Measurements from ENCODE around the gene NOP58.

The NOP58 gene

DNA sequence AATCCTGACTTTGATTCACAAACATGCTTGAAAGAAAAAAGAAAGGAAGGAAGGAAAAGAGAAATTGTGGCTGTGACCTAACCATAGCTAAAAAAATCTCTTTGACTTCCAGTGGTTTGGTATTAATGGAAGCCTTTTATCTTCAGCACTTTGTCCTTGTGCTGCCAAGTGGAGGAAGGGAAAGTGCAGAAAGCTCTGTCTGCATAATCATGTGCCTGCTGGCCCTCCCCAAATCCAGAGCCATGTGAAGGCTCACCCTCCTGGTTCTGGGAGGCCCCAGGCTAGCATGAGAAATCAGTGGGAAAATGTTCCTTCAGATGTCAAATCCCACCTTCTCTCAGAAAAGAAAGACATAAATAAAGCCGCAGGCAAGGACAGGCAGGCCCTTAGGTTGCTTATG is 62.3 kb downstream of the NOP58 start:
- DNase-seq (ENCODE audit: low read depth) = no peak
- TF ChIP-seq, protein P1, sequence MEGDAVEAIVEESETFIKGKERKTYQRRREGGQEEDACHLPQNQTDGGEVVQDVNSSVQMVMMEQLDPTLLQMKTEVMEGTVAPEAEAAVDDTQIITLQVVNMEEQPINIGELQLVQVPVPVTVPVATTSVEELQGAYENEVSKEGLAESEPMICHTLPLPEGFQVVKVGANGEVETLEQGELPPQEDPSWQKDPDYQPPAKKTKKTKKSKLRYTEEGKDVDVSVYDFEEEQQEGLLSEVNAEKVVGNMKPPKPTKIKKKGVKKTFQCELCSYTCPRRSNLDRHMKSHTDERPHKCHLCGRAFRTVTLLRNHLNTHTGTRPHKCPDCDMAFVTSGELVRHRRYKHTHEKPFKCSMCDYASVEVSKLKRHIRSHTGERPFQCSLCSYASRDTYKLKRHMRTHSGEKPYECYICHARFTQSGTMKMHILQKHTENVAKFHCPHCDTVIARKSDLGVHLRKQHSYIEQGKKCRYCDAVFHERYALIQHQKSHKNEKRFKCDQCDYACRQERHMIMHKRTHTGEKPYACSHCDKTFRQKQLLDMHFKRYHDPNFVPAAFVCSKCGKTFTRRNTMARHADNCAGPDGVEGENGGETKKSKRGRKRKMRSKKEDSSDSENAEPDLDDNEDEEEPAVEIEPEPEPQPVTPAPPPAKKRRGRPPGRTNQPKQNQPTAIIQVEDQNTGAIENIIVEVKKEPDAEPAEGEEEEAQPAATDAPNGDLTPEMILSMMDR (IDR thresholded peaks at IDR 0.05; ENCODE audit: control insufficient read depth, insufficient read depth, low read depth, low read length, missing control alignments) = no peak
- H3K4me3 ChIP-seq (ENCODE audit: control insufficient read depth, low read depth, low read length) = no peak overlapping the region

DNA sequence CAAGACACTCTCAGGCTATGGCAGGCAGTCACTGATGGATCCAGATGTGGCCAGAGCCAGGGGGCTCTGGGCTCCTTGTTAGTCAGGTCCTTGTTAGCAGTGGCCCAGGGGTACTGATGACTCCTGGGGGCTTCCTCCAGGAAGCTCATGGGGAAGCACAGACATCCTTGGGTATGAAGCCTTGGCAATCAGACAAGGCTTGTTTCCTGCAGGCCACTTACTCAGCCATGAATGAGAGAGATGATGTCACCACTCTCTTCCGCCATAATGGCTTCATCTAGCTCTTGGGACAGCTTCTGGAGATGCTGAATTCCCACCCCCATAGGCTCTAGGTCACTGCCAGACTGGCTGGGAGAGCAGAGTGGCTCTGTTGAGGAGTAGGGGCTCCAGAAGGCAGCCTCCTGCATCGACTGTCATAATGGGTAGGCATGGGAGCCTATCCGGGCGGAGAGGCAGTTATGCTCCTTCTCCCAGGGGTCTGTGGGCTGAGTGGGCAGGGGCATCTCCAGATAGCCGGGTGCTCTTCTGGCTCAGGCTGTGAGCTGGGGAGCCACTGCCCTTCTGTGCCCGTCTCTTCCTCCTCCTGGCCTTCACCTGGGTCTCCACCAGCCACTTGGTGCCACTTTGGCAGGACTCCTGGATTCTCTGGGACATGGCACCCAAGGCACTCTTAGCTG is 70.4 kb downstream of the NOP58 start:
- TF ChIP-seq, protein P1 (IDR thresholded peaks at IDR 0.05; ENCODE audit: control insufficient read depth, insufficient read depth, low read depth, low read length, missing control alignments) = no peak
- no peak for DNase-seq (ENCODE audit: low read depth)
- H3K4me3 ChIP-seq (ENCODE audit: control insufficient read depth, low read depth, low read length) = no peak overlapping the region

DNA sequence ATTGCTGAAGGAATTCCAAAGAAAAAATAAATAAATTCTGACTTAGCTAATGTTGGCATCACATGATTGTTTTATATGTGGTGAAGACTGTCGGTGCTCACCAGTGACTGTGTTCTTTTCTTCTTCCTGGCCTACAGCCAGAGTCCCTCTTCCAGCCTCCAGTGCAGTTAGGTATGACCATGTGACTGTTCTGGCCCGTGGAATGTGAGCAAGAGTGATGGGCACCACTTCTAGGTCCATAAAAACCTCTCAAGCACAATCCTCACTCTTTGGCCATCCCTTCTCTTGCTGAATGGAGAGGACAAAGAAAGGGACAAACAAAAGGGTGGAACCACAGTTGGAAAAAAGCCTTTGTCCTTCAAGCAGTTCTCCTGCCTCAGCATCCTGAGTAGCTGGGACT is 71.6 kb downstream of the NOP58 start:
- TF ChIP-seq, protein P1 (IDR thresholded peaks at IDR 0.05; ENCODE audit: control insufficient read depth, insufficient read depth, low read depth, low read length, missing control alignments) = no peak
- DNase-seq (ENCODE audit: low read depth) = no peak
- H3K4me3 ChIP-seq (ENCODE audit: control insufficient read depth, low read depth, low read length) = no peak overlapping the region

DNA sequence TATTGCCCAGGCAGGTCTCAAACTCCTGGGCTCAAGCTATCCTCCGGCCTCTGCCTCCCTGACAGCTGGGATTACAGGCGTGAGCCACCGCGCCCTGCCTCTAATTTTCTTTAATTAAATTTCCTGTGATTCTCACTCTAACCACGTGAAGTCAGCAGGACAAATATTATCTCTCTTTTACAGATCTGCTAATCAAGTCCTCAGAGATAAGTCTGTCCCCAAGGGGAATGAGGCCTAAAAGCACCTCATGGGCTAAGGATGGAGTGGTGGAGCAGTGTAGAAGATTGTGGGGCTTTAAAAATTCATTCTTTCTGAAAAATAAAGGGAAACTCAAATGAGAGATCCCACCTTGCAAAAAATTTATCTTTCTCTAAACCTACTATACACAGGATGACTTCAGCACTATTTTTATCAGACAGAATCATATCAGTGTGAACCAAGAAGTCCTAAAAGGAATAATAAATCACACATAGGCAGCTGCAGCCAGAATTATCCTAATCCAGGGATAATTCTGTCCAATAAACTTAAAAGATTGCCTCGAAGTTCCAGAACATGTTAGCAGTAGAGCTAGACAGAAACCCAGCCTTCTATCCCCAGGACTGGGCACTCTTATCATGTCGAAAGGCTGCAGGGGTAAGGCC is 72.3 kb downstream of the NOP58 start:
- no peak for DNase-seq (ENCODE audit: low read depth)
- TF ChIP-seq, protein P1 (IDR thresholded peaks at IDR 0.05; ENCODE audit: control insufficient read depth, insufficient read depth, low read depth, low read length, missing control alignments) = no peak
- no peak overlapping the region for H3K4me3 ChIP-seq (ENCODE audit: control insufficient read depth, low read depth, low read length)

DNA sequence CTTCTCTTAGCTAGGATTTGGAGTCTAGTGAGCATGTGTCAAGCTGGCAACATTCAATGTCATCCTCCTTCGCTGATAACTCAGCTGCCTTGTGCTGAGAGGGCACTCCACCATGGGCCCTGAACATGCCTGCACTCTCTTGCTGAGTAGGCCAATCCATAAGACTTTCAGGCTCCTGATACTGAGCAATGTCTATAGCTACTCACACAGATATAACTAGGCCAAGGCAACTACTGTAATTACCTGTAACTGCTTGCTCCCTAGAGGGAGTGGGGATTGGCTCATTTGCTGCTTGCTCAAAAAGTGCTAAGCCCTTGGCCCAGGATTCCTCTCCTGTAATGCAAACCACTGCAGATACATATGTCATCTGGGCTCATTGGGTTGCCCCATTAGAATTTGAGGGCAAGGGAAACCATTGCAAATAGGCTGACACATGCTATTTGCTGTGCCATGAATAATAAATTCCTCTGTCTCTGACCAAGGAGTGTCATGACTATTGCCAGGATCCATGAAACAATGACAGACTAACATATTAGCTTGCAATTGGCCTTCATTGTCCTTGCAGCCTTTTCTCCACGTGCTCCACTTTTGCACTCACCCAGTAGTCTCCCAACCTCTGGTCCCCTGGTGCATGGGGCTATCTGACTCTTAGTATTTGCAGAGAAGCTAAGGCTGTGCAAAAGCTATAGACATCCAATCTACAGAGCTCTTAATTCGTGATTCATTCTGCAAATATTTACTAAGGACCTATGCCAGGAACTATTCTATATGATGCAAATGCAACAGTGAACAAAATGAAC is 73.7 kb downstream of the NOP58 start:
- no peak for DNase-seq (ENCODE audit: low read depth)
- no peak overlapping the region for H3K4me3 ChIP-seq (ENCODE audit: control insufficient read depth, low read depth, low read length)
- TF ChIP-seq, protein P1 (IDR thresholded peaks at IDR 0.05; ENCODE audit: control insufficient read depth, insufficient read depth, low read depth, low read length, missing control alignments) = no peak

DNA sequence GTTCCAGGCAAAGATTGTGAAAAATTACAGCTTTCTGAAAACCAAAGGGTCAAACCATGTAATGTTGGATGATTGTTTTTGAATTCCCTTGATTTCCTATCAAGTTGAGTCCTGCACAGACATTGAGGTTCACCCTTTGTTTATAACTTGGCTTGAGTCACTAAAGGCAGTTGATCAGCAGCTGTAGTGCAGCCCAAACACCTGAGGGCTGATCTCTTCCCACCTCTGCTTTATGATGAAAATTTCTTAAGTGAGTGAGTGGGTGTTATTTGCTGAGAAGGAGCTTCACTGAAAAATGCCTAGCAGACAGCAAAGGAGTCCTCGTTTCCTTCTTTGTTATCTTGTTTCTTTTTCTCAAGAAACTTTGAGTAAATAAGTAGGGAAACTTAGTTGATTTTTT is 78.6 kb downstream of the NOP58 start:
- no peak for DNase-seq (ENCODE audit: low read depth)
- no peak overlapping the region for H3K4me3 ChIP-seq (ENCODE audit: control insufficient read depth, low read depth, low read length)
- TF ChIP-seq, protein P1 (IDR thresholded peaks at IDR 0.05; ENCODE audit: control insufficient read depth, insufficient read depth, low read depth, low read length, missing control alignments) = no peak

Data from AG09309 (cell line).